GM19240 (cell line): ENCODE data around the gene SLC12A3.

ENCODE experiments used
- DNase-seq: peaks from one replicate; pipeline ENCODE4 v3.0.0; 2011; ENCODE audit warnings: low spot score; ENCODE audit not compliant: insufficient read length

The SLC12A3 gene

DNA sequence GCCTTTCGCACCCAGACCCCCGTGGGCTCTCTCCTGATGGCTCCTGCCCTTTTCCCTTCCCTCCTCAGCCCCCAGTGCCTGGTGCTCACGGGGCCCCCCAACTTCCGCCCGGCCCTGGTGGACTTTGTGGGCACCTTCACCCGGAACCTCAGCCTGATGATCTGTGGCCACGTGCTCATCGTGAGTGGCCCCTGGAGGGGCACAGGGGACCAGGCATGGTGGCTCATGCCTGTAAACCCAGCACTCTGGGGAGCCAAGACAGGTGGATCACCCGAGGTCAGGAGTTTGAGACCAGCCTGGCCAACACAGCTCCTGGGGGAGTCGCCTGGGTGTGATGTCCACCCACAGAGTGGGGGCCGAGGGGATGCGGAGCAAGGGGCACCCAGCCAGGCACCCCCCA, 21.3 kb downstream of the SLC12A3 start:
- DNase-seq: no peak

DNA sequence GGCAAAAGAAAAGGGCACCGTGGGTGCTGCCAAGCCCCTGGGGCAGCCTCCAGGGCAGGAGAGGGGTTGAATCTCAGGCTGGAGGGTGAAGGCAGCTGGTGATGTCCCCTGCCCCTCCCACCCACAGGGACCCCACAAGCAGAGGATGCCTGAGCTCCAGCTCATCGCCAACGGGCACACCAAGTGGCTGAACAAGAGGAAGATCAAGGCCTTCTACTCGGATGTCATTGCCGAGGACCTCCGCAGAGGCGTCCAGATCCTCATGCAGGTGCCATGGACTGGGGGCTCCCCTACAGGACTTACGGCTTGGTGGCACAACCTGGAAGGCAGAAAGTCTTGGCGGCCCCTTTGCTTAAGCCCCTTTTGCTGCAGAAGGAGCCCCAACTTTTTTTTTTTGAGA, 21.8 kb downstream of the SLC12A3 start:
- no peak for DNase-seq

DNA sequence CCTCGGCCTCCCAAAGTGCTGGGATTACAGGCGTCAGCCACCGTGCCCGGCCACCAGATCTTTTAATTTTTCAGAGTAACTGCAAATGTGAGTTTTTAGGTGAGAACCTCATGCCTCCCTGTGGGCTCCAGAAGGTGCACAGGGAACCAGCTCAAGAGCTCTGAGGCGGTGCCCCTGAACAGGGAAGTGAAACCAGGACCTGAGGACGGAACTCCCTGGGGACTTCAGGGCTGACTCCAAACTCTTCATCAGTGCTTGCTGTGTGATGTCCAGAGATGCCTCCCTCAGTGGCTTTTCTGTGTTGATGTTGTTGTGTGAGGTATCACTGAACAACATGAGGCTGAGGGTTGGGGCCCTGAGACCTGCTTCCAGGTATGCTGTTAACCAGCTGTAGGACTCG, 23.8 kb downstream of the SLC12A3 start:
- peak; percentile 57 for DNase-seq

DNA sequence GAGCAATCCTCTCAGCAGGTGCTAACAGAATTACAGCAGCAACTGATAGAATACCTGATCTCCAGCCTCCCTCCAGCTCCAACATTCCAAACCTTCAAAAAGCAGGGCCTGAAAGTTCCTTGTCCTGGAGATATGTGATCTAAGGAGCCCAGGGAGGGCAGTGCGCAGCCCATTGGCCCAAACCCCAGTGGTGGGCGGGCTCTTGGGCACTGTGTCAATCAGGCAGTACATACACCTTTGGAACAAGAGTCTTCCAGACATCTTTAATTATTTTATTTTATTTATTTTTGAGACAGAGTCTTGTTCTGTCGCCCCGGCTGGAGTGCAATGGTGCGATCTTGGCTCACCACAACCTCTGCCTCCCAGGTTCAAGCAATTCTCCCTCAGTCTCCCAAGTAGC, 24.2 kb downstream of the SLC12A3 start:
- no peak for DNase-seq

DNA sequence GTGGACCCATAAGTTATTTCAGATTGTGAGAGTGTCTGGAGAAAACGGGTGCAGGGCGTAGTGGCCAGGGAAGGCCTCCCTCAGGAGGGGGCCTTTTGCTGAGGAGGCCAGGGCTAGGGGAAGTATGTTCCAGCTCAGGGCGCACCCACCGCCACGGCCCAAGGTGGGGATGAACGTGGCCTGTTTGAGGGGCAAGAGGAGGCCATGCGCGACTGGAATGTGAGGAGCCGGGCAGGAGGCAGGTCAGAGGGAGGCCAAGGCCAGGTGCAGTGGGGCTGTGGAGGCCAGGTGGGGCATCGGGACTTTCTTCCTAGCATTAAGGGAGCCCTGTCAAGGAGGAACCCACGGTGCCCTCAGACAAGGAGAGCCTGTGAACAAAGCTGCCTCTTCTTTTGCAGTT, 26.7 kb downstream of the SLC12A3 start:
- DNase-seq: no peak

DNA sequence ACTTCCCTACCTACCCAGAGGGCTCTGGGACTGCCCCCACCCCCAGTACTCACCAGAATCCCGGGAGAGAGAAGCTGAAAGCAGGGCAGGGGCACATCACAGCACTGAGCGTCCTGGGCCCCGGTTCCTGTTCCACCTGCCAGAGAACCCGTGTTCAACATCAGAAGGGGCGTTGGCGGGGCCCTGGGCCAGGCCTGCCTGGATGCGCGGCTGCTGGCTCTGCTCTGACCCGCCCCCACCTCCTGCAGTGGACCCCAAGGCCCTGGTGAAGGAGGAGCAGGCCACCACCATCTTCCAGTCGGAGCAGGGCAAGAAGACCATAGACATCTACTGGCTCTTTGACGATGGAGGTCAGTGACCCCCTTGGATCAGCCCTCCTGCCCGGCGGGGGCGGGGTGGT, 27.7 kb downstream of the SLC12A3 start:
- no peak for DNase-seq

DNA sequence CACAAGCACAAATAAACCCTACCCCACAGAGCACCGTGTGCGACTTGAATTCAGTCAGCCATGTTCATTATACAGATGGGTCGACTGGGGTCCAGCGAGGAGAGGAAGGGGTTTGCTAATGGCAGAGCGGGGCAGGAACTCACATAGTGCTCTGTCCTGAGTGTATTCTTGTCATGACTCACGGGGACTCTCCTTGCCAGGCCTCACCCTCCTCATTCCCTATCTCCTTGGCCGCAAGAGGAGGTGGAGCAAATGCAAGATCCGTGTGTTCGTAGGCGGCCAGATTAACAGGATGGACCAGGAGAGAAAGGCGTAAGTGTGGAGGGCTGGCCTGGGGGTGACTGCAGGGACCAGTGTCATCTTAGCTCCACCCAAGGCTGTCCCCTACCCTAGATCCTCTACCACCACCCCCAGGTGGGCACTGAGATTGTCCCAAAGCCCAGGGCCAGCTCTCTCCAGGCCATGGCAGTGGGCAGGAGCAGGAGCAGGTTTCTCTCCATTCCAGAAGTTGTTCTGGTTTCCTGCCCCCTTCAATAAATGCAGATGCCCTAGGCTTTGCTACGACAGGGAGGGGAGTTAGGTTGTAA, 29.4 kb downstream of the SLC12A3 start:
- DNase-seq: no peak

DNA sequence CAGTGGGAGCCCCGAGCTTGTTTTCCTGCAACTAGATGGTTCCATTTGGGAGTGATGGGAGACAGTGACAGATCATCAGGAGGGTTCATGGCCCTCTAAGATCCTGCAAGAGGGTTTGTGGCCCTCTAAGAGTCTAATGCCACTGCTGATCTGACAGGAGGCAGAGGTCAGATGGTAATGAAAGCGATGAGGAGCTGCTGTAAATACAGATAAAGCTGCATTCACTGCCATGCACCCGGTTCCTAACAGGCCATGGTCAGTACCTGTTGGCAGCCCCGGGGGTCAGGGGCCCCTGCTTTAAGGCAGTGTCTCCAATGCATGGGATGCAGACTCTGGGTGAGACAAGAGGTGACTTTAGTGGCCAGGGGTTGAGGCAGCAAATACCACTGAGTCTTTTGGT, 30.8 kb downstream of the SLC12A3 start:
- no peak for DNase-seq

DNA sequence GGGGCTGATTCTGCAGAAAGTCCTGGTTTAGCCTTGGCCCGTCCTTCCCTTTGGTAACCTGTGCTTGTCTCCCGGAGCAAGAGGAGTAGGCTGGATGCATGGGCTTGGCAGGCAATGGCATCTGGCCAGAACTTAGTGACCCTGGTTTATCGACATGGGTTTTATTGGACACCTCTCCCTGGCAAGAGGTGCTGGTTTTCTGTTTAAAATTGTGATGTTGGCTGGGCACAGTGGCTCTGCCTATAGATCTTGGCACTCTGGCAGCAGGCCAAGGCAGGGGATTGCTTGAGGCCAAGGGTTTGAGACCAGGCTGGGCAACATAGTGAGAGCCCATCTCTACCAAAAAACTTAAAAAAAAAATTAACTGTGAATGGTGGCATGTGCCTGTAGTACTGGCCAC, 31.2 kb downstream of the SLC12A3 start:
- DNase-seq: no peak

DNA sequence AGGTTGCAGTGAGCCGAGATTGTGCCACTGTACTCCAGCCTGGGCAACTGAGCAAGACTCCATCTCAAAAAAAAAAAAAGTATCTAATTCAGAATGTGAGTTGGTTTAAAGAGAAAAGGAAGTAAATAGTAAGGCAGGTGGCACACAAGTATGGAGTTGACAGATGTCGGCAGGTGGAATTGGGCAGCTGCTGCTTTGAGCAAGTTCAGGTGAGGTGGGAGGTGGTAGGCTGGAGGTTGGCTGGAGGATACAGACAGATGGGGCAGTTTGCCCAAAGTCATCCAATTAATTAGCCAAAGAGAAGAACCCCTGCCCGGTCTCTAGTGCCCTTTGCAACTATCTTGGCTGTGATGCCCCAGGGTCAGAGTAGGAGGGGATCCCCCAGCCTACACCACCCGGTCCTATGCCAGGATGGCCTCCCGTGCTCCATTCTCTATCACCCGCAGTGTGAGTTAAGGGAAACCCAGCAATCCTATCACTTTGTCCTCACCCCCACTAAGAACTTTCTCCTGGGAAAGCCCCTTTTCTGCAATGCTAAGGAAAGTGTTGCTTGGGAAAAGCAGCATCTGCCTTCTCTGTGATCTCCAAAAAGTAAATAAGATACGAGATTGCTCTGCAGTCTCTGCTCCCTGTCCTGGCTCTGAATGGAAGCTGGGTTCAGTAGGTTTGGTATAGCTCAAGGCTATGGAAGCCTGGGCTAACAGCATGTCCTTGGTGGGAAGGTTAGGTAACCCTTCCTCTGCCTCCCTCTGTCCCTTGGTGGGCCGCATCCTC, 32.2 kb downstream of the SLC12A3 start:
- DNase-seq: no peak

DNA sequence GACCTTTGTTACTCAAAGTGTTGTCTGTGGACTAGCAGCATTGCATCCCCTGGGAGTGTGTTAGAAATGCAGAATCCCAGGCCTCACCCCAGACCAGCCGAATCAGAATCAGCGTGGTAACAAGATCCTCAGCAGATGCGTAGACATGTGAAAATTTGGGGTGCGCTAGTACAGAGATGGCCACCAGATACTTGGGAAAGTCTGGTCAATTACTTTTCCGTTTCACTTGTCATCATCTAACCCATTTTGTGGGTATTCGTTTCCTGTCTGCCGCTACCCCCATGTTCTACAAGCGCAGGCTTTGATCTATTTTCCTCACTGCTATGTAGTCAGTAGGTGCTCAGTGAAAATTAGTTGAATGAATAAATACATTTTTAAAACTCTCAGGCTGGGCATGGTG, 33.8 kb downstream of the SLC12A3 start:
- peak; percentile 35 for DNase-seq

DNA sequence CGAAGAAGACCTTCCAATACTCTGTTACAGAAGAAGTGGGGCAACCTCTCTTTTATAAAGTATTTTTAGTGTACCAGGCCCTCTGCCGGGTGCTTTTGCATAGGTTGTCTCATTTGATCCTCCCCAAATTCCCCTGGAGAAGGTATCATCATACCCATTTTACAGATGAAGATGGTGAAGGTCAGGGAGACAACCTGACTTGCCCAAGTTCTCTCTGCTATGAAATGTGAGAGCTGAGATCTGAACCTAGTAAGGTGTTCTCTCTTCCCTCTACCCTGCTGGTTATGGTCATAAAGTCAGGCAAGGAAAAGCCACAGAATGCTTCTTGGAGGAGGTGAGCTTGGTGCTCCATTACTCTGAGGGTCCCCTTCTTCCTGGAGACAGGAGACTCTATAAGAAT, 38.9 kb downstream of the SLC12A3 start:
- DNase-seq: no peak

DNA sequence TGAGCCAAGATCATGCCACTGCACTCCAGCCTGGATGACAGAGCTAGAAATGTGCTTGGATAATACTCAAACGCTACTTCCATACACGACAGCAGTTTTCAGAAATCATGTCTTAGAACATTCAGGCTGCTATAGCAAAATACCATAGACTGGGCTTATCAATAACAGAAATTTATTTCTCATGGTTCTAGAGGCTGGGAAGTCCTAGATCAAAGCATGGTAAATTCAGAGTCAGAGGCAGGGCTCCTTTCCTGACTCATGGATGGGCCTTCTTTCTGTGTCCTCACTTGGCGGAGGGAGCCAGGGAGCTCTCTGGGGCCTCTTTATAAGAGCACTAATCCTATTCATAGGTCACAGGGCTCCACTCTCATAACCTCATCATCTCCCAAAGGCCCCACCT, 42.4 kb downstream of the SLC12A3 start:
- DNase-seq: no peak

DNA sequence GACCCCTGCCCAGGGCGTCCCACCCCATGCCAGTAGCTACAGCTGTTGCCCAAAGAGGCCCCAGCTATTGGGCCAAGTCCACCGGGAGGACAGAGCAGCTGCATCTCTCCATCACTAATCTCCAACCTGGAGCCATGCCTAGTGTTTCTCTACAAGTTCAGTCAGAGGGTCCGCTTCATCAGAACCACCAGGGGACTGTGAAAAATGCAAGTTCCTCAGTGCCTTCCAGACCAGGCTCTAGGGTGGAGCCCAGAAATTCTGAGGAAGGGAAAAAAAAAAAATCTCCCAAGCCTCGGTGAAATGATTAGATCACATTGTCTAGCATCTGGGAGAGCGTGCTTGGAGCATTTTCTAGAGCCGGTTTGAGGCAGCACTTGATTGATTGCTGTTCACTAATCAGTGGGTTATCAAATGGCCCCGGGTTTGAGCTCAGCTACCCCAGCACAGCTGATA, 44.5 kb downstream of the SLC12A3 start:
- DNase-seq: no peak

DNA sequence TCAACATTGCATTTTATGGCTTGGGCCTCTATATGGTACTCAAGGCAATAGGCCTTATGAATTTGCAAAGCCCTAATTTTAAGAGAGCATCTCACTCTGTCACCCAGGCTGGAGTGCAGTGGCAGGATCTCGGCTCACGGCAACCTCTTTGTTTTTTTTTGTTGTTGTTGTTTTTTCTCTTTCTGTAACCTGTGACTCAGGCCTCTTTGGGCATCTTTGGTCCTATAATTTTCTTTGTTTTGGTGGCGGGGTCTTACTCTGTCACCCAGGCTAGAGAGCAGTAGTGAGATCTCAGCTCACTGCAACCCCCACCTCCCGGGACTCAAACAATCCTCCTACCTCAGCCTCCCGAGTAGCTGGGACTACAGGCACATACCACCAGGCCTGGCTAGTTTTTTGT, 45.1 kb downstream of the SLC12A3 start:
- DNase-seq: no peak

DNA sequence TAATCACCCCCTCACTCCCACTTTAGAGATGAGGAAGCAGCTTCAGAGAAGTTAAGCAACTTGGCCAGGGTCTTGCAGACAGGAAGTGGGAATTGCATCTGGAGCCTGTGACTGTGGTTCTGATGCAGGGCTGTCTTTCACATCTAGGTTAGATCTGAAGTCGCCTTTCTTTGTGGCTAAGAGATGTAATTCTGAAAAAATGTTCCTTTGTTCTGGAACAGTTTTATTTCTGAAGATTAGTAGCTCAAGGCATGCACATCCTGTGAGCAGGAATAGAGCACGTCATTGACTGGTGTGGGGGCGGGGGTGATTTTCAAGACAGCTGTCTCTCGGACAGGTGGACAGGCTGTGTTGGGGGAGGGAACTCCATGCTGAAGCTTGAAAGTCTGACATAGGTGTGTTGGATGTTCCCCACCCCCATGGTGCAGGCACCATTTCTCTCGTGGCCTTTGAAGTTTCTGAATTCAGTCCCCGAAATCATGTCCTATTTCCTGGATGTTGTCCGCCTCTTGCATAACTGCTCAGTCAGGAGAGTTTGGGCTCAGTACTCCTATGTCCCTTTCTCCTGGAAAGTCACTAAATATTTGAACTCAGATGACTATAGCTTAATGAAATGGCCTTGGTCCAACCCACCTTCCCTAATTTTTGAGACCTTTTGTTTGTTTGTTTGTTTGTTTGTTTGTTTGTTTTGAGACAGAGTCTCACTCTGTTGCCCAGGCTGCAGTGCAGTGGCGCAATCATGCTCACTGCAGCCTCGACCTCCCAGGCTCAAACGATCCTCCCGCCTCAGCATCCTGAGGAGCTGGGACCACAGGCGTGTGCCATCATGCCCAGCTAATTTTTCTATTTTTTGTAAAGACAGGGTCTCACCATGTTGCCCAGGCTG, 45.9 kb downstream of the SLC12A3 start:
- DNase-seq: no peak

DNA sequence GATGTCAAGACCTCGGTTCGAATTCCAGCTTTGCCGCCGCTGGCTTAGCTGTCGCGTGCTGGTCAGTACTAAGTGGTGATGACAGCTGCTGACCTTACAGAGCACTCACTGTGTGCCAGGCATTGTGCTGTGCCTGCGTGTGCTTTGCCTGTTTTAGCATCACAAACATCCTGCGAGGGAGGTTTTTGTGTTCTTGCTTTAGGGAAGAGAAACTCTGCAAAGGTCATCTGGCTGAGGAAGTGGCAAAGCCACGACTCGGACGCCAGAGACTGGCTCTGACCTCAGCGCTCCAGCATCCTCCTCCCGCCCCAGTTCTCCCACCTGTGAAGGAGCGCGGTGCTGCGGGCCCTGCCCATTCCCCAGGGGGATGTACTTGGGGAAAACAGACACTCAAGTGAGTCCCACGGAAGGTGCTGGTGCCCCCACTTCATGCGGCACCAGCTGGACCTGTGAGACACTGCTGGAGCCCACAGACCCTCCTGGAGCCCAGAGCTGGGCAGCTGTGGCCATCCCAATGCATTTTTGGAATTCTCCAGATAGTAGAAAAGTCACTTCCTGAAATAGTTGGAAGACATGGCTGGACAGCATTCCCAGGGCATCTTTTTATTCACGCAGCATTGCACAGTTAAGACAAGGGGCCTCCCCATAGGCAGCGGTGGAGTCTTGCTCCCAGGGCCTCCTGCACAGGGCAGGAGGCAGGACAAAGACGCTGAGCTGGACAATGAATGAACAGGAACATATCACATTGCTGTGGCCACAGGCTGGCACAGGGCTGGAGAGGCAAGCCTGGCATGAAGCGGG, 47.0 kb downstream of the SLC12A3 start:
- no peak for DNase-seq

DNA sequence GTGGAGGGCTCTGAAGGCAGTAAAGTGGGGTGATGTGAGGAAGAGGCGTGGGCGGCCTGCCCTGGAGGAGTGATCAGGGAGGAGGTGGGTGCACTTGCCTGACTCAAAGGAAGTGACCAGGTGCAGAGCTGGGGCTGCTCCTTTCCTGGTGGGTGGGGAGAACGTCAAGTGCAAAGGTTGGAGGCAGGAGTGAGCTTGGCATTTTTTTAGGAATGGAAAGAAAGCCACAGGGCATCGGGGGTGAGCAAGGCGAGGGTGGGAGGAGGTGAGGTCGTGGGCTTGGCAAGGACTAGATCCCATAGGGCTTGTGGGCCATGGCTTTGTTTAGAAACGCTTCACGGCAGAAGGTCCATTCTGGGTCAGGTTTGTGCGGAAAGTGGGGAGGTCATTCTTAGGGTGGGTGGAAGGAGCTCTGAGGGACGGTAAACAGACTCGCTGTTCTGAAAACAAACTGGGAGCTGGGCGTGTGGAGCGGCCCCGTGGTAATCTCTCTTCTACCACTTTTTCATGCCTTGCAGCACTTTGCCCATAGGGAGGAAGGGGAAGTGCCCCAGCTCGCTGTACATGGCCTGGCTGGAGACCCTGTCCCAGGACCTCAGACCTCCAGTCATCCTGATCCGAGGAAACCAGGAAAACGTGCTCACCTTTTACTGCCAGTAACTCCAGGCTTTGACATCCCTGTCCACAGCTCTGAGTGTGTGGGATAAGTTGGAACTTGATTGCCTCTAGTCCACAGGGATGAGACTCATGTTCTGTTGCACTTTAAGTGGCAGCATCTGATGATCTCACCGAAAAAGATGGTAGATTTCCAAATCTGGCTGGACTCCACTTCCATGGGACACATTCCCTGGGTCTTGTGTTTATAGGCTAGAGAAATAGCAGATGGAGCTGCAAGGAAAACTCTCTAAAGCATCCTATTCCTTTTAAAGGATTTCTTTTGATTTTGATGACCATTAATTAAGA, 48.0 kb downstream of the SLC12A3 start:
- no peak for DNase-seq

DNA sequence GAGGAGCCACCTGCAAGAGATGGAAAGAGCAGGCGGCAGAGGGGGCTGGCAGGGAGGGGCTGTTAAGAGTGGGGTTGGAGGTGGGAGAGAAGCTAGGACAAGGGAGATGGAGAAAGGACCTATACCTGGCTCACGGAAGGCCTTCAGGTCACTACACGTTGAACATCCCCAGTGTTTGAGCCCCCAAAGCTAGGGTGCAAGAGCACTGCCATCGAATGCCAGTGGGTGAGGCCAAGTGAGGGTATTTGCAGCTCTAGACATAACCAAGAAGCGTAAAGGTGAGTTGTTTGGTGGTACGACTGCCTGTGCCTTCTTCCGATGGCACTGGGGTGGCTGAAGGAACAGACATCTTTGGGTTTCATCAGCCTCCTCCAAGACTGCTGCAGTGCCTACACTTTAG, 49.9 kb downstream of the SLC12A3 start:
- no peak for DNase-seq
